Measurements from ENCODE around the gene TSACC. TPM values are rescaled to one million over a fixed set of nuclear protein-coding genes. Genes with fewer than 3 reads are reported as not detected.

TSACC gene
- total RNA-seq, 2 experiments from 2014 or later, result not detected

DNA sequence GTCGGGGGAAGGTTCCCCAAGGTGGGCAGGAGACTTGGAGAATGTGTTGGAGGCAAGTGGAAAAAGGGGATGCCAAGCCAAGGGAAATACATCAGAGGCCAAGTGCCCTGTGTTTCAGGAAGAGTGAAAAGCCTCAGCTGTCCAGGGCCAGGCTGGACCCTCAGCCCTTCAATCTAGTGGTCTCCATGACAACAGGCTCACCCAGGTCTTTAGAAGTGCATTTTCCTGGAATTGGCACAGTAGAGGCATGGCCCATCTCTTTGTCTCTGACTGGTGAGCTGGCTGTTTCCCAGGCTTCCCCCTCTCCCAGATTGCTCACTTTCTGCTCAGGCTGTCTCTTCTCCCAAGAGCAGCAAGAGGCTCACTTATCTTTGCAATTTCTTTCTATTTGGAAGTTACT, 20.3 kb downstream of the TSACC start:
- ATAC-seq (ENCODE audit: poor library complexity) (no peak), DNase-seq (no peak)
- H3K36me3 ChIP-seq (ENCODE audit: insufficient read depth, low read length), result no peaks in the 10 kb centered on the region
- CTCF ChIA-PET, result interaction anchor here (1.2 kb wide), 1 partner anchor 27 kb away, joined by 4 read pairs; no protein-coding TSS in a partner anchor
- Mint-ChIP-seq H3K9me3 (no peaks in the 10 kb centered on the region), H3K4me3 (no peak overlapping the region), H3K4me1 (ENCODE audit: low read depth) (peaks cover 5% of the 10 kb centered on the region), H3K36me3 (ENCODE audit: low read depth) (no peaks in the 10 kb centered on the region), H3K27ac (no peak overlapping the region), H3K27me3 (peaks cover 22% of the 10 kb centered on the region)
- no peak overlapping the region for H3K27ac ChIP-seq (ENCODE audit: low read depth in 1 of 2, low read length in 2 of 2)
- TF ChIP-seq, protein P1, sequence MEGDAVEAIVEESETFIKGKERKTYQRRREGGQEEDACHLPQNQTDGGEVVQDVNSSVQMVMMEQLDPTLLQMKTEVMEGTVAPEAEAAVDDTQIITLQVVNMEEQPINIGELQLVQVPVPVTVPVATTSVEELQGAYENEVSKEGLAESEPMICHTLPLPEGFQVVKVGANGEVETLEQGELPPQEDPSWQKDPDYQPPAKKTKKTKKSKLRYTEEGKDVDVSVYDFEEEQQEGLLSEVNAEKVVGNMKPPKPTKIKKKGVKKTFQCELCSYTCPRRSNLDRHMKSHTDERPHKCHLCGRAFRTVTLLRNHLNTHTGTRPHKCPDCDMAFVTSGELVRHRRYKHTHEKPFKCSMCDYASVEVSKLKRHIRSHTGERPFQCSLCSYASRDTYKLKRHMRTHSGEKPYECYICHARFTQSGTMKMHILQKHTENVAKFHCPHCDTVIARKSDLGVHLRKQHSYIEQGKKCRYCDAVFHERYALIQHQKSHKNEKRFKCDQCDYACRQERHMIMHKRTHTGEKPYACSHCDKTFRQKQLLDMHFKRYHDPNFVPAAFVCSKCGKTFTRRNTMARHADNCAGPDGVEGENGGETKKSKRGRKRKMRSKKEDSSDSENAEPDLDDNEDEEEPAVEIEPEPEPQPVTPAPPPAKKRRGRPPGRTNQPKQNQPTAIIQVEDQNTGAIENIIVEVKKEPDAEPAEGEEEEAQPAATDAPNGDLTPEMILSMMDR (IDR thresholded peaks at IDR 0.05), result no peak
- POLR2A ChIA-PET, result interaction anchor here (0.7 kb wide), 1 partner anchor 1097 kb away, joined by 3 read pairs; the partner anchor contains the start of gene SCAMP3
- peaks cover 13 to 14% of the 10 kb centered on the region in 2 experiments for H3K27me3 ChIP-seq (ENCODE audit: control insufficient read depth in 1 of 2, insufficient read depth in 2 of 2, low read length in 2 of 2)
- H3K4me1 ChIP-seq (ENCODE audit: insufficient read depth, low read length), result peaks cover 9% of the 10 kb centered on the region
- intact Hi-C loops (cut with DNase I, micrococcal nuclease), result no loop called here
- no peak overlapping the region for H3K4me3 ChIP-seq (ENCODE audit: low read length)
- H3K9me3 ChIP-seq (ENCODE audit: control insufficient read depth in 1 of 2, insufficient read depth in 1 of 2, low read length in 2 of 2), result no peaks in the 10 kb centered on the region

DNA sequence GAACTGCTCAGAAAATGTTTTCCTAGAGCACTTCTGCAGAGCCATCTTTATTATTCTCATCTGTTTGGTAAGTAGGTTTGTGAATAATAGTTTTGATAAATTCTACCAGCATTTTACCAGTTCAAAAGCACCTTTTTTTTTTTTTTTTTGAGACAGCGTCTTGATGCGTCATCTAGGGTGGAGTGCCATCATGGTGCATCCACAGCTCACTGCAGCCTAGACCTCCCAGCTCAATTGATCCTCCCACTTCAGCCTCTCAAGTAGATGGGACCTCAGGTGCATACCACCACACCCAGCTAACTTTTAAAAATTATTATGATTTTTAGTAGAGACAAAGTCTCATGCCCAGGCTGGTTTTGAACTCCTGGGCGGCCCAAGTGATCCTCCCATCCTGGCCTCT, 20.9 kb downstream of the TSACC start:
- TF ChIP-seq, protein P1 (IDR thresholded peaks at IDR 0.05), result no peak
- no peak overlapping the region for H3K4me3 Mint-ChIP-seq
- Histone ChIP-seq H3K9me3 (ENCODE audit: control insufficient read depth in 1 of 2, insufficient read depth in 1 of 2, low read length in 2 of 2) (no peaks in the 10 kb centered on the region), H3K4me1 (ENCODE audit: insufficient read depth, low read length) (peaks cover 9% of the 10 kb centered on the region), H3K4me3 (ENCODE audit: low read length) (no peak overlapping the region), H3K27ac (ENCODE audit: low read depth in 1 of 2, low read length in 2 of 2) (no peak overlapping the region), H3K27me3 (ENCODE audit: control insufficient read depth in 1 of 2, insufficient read depth in 2 of 2, low read length in 2 of 2) (peaks cover 10 to 17% of the 10 kb centered on the region in 2 experiments), H3K36me3 (ENCODE audit: insufficient read depth, low read length) (no peaks in the 10 kb centered on the region)
- no peak overlapping the region for H3K27ac Mint-ChIP-seq
- H3K9me3 Mint-ChIP-seq, result no peaks in the 10 kb centered on the region
- intact Hi-C loops (cut with DNase I, micrococcal nuclease), result no loop called here
- no peaks in the 10 kb centered on the region for H3K36me3 Mint-ChIP-seq (ENCODE audit: low read depth)
- peaks cover 5% of the 10 kb centered on the region for H3K4me1 Mint-ChIP-seq (ENCODE audit: low read depth)
- ATAC-seq (ENCODE audit: poor library complexity), result no peak
- DNase-seq, result no peak
- H3K27me3 Mint-ChIP-seq, result peaks cover 28% of the 10 kb centered on the region
- CTCF ChIA-PET, result interaction anchor here (1.2 kb wide), 1 partner anchor 27 kb away, joined by 4 read pairs; no protein-coding TSS in a partner anchor
- POLR2A ChIA-PET, result interaction anchor here (0.7 kb wide), 1 partner anchor 1097 kb away, joined by 3 read pairs; the partner anchor contains the start of gene SCAMP3

DNA sequence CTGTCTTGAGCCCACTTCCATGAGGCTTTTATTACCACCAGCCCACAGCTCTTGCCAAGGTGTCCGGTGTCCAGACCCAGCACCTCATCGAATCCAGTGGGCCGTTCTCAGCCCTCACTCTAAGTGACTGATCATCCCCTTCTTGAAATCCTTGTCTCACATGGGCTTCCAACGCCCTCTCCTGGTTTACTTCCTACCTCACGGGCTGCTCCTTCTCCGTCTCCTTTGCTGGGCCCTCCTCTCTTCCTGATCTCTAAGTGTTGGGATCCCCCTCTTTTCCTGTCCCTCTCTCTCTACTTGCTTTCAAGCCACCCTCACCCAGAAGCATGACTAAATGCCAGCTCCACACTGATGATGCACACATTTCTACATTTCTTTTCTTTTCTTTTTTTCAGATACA, 21.6 kb downstream of the TSACC start:
- Histone ChIP-seq H3K27ac (ENCODE audit: low read depth in 1 of 2, low read length in 2 of 2) (no peak overlapping the region), H3K27me3 (ENCODE audit: control insufficient read depth in 1 of 2, insufficient read depth in 2 of 2, low read length in 2 of 2) (peaks cover 9 to 22% of the 10 kb centered on the region in 2 experiments), H3K4me3 (ENCODE audit: low read length) (no peak overlapping the region), H3K36me3 (ENCODE audit: insufficient read depth, low read length) (no peaks in the 10 kb centered on the region), H3K4me1 (ENCODE audit: insufficient read depth, low read length) (peaks cover 9% of the 10 kb centered on the region), H3K9me3 (ENCODE audit: control insufficient read depth in 1 of 2, insufficient read depth in 1 of 2, low read length in 2 of 2) (no peaks in the 10 kb centered on the region)
- no peak for ATAC-seq (ENCODE audit: poor library complexity)
- ChIA-PET CTCF (interaction anchor here (1.2 kb wide), 1 partner anchor 26 kb away, joined by 4 read pairs; no protein-coding TSS in a partner anchor), POLR2A (no interaction called here)
- no peak overlapping the region for H3K4me3 Mint-ChIP-seq
- TF ChIP-seq, protein P1 (IDR thresholded peaks at IDR 0.05), result no peak
- no peaks in the 10 kb centered on the region for H3K9me3 Mint-ChIP-seq
- peaks cover 5% of the 10 kb centered on the region for H3K4me1 Mint-ChIP-seq (ENCODE audit: low read depth)
- no peaks in the 10 kb centered on the region for H3K36me3 Mint-ChIP-seq (ENCODE audit: low read depth)
- no peak overlapping the region for H3K27ac Mint-ChIP-seq
- peaks cover 34% of the 10 kb centered on the region for H3K27me3 Mint-ChIP-seq
- DNase-seq, result no peak
- intact Hi-C loops (cut with DNase I, micrococcal nuclease), result no loop called here
